H9 (cell line): ENCODE data around the gene MARVELD1. TPM values are rescaled to one million over a fixed set of nuclear protein-coding genes. Genes with fewer than 3 reads are reported as not detected.

Experiments used
- DNase-seq: peaks from one replicate; pipeline ENCODE4 v3.0.0-alpha.2; 2017
- H2AFZ ChIP-seq: one replicate; pipeline ENCODE4 v1.6.1; 2013; ENCODE audit warnings: mild to moderate bottlenecking, low read length, control low read depth, moderate library complexity
- H2AK5ac ChIP-seq: 2 replicates; pipeline ENCODE4 v1.6.1; 2013; ENCODE audit warnings: low read length, control low read depth, mixed read lengths; ENCODE audit not compliant: insufficient read length
- H2BK120ac ChIP-seq: one replicate; pipeline ENCODE4 v1.6.1; 2013; ENCODE audit warnings: low read depth, mild to moderate bottlenecking, low read length, control low read depth, inconsistent platforms; ENCODE audit not compliant: poor library complexity, severe bottlenecking
- H2BK12ac ChIP-seq: 2 replicates; pipeline ENCODE4 v1.6.1; 2013; ENCODE audit warnings: low read length, control low read depth, mixed read lengths, low read depth; ENCODE audit not compliant: insufficient read length
- H2BK15ac ChIP-seq: 2 replicates; pipeline ENCODE4 v1.6.1; 2013; ENCODE audit warnings: low read depth, low read length, control low read depth
- H2BK20ac ChIP-seq: one replicate; pipeline ENCODE4 v1.6.1; 2013; ENCODE audit warnings: low read depth, mild to moderate bottlenecking, low read length, control low read depth, inconsistent platforms; ENCODE audit not compliant: poor library complexity, severe bottlenecking
- H2BK5ac ChIP-seq: 2 replicates; pipeline ENCODE4 v1.6.1; 2013; ENCODE audit warnings: low read length, control low read depth, mixed read lengths; ENCODE audit not compliant: insufficient read length
- H3K14ac ChIP-seq: 2 replicates; pipeline ENCODE4 v1.6.1; 2013; ENCODE audit warnings: low read length, control low read depth; ENCODE audit not compliant: insufficient read depth
- H3K18ac ChIP-seq: 2 replicates; pipeline ENCODE4 v1.6.1; 2013; ENCODE audit warnings: low read depth, mild to moderate bottlenecking, mixed read lengths, low read length, control low read depth; ENCODE audit not compliant: insufficient read length
- H3K23ac ChIP-seq: 2 replicates; pipeline ENCODE4 v1.6.1; 2013; ENCODE audit warnings: low read length, control low read depth, mixed read lengths, low read depth; ENCODE audit not compliant: insufficient read length
- H3K23me2 ChIP-seq: 2 replicates; pipeline ENCODE4 v1.6.1; 2013; ENCODE audit warnings: low read depth, mild to moderate bottlenecking, mixed read lengths, low read length, control low read depth; ENCODE audit not compliant: insufficient read length, poor library complexity, severe bottlenecking
- H3K27ac ChIP-seq: 2 replicates; pipeline ENCODE4 v1.5.1; 2013; ENCODE audit warnings: low read length, control low read depth, mixed read lengths, low read depth; ENCODE audit not compliant: insufficient read length
- H3K27me3 ChIP-seq: 2 replicates; pipeline ENCODE4 v1.6.1; 2013; ENCODE audit warnings: low read length, control low read depth, inconsistent platforms; ENCODE audit not compliant: insufficient read depth
- H3K4ac ChIP-seq: 2 replicates; pipeline ENCODE4 v1.6.1; 2013; ENCODE audit warnings: low read depth, mild to moderate bottlenecking, control low read depth, inconsistent platforms, low read length, moderate library complexity
- H3K4me1 ChIP-seq: 2 replicates; pipeline ENCODE4 v1.6.1; 2013; ENCODE audit warnings: low read length, control low read depth, inconsistent platforms; ENCODE audit not compliant: insufficient read depth
- H3K4me2 ChIP-seq: 2 replicates; pipeline ENCODE4 v1.6.1; 2013; ENCODE audit warnings: low read length, control low read depth, mixed read lengths; ENCODE audit not compliant: insufficient read length, insufficient read depth
- H3K56ac ChIP-seq: 2 replicates; pipeline ENCODE4 v1.6.1; 2013; ENCODE audit warnings: low read depth, mild to moderate bottlenecking, mixed read lengths, low read length, control low read depth; ENCODE audit not compliant: insufficient read length
- H3K79me1 ChIP-seq: 2 replicates; pipeline ENCODE4 v1.6.1; 2013; ENCODE audit warnings: low read depth, mild to moderate bottlenecking, moderate library complexity, low read length, control low read depth, inconsistent platforms; ENCODE audit not compliant: insufficient read depth, poor library complexity, severe bottlenecking
- H3K79me2 ChIP-seq: 2 replicates; pipeline ENCODE4 v1.6.1; 2013; ENCODE audit warnings: low read length, control low read depth, inconsistent platforms; ENCODE audit not compliant: insufficient read depth
- H3K9ac ChIP-seq: 2 replicates; pipeline ENCODE4 v1.6.1; 2013; ENCODE audit warnings: low read length, control low read depth, mixed read lengths; ENCODE audit not compliant: insufficient read length; ENCODE audit errors: extremely low read depth
- H3K9me3 ChIP-seq: one replicate; pipeline ENCODE4 v1.6.1; 2013; ENCODE audit warnings: low read depth, low read length, inconsistent platforms; ENCODE audit not compliant: control insufficient read depth
- H3T11ph ChIP-seq: one replicate; pipeline ENCODE4 v1.6.1; 2013; ENCODE audit warnings: mild to moderate bottlenecking, low read length, control low read depth, inconsistent platforms
- H4K20me1 ChIP-seq: one replicate; pipeline ENCODE4 v1.6.1; 2013; ENCODE audit not compliant: control insufficient read depth, insufficient read length, insufficient read depth
- H4K5ac ChIP-seq: 2 replicates; pipeline ENCODE4 v1.6.1; 2013; ENCODE audit warnings: low read depth, mild to moderate bottlenecking, mixed read lengths, low read length, control low read depth; ENCODE audit not compliant: insufficient read length
- H4K8ac ChIP-seq: replicated peaks from 2 replicates; pipeline ENCODE4 v1.6.1; 2013; ENCODE audit warnings: low read length, control low read depth, mixed read lengths, low read depth; ENCODE audit not compliant: insufficient read length
- H4K91ac ChIP-seq: 2 replicates; pipeline ENCODE4 v1.6.1; 2013; ENCODE audit warnings: low read depth, mild to moderate bottlenecking, moderate library complexity, mixed read lengths, low read length, control low read depth; ENCODE audit not compliant: insufficient read length
- H3K27ac Mint-ChIP-seq, 3 experiments: 2 replicates in 2 of 3; 3 replicates in 1 of 3; pipeline ENCODE4 v1.8.0; 2020 to 2021; ENCODE audit warnings: mixed read lengths in 3 of 3, mild to moderate bottlenecking in 1 of 3, moderate library complexity in 1 of 3
- H3K27me3 Mint-ChIP-seq: 2 replicates; pipeline ENCODE4 v1.8.0; 2021; ENCODE audit warnings: low read depth, mild to moderate bottlenecking, moderate library complexity, mixed read lengths
- H3K36me3 Mint-ChIP-seq, 3 experiments: 2 replicates in 2 of 3; 3 replicates in 1 of 3; pipeline ENCODE4 v1.8.0; 2020 to 2021; ENCODE audit warnings: low read depth in 3 of 3, mixed read lengths in 3 of 3; ENCODE audit not compliant: insufficient read depth in 1 of 3
- H3K4me1 Mint-ChIP-seq, 2 experiments: 2 replicates each; pipeline ENCODE4 v1.8.0; 2020; ENCODE audit warnings: mixed read lengths in 2 of 2
- H3K4me3 Mint-ChIP-seq, 2 experiments: 2 replicates in 1 of 2; 3 replicates in 1 of 2; pipeline ENCODE4 v1.8.0; 2020 to 2021; ENCODE audit warnings: mild to moderate bottlenecking in 2 of 2, mixed read lengths in 2 of 2, moderate library complexity in 1 of 2
- H3K9me3 Mint-ChIP-seq, 2 experiments: 2 replicates in 1 of 2; 3 replicates in 1 of 2; pipeline ENCODE4 v1.8.0; 2020; ENCODE audit warnings: mild to moderate bottlenecking in 2 of 2, mixed read lengths in 2 of 2, moderate library complexity in 1 of 2
- CTCF ChIP-seq: fragments of 200-600 bp; sonication (generic); conservative IDR thresholded peaks from 3 replicates; pipeline ENCODE4 v1.8.0; 2021; ENCODE audit warnings: antibody characterized with exemption, mild to moderate bottlenecking
- WGBS: extraction: QIAGEN DNeasy Blood & Tissue Kit; methylation state at CpG from one replicate; pipeline ENCODE4 v1.1.7; 2013; ENCODE audit warnings: missing lambda C conversion rate, low lambda C conversion rate, mixed read lengths; ENCODE audit not compliant: insufficient read length; ENCODE audit errors: extremely low coverage; 5-methylcytosine and 5-hydroxymethylcytosine counted together
- total RNA-seq: library from RNA; stranded (reverse); gene quantifications from 2 replicates; pipeline ENCODE4 v1.2.1, GENCODE V29; 2021

The MARVELD1 gene
- total RNA-seq, 1 experiment from 2014 or later: 26.7 TPM

GRCh38 chr10:97664282-97664850 lies 49.2 kb upstream of the MARVELD1 start:
- Histone ChIP-seq H3K23ac (no peak overlapping the region), H4K5ac (no peak overlapping the region), H3K4me2 (no peak overlapping the region), H3K9ac (no peak overlapping the region), H2AFZ (no peak overlapping the region), H3K14ac (no peak overlapping the region), H3K9me3 (no peaks in the 10 kb centered on the region), H2BK120ac (no peak overlapping the region), H2BK20ac (no peak overlapping the region), H3K4ac (no peak overlapping the region), H3K27ac (no peak overlapping the region), H4K91ac (no peak overlapping the region), H3T11ph (no peak overlapping the region), H3K56ac (no peak overlapping the region), H2BK12ac (no peak overlapping the region), H3K79me2 (0 out of 2 replicates have a peak, but pooled peaks cover 1% of the 10 kb centered on the region), H2BK15ac (no peak overlapping the region), H3K27me3 (no peaks in the 10 kb centered on the region), H3K23me2 (no peaks in the 10 kb centered on the region), H2BK5ac (no peak overlapping the region), H2AK5ac (no peak overlapping the region), H3K18ac (no peak overlapping the region), H4K8ac (no peak overlapping the region), H3K79me1 (no peaks in the 10 kb centered on the region), H3K4me1 (no peaks in the 10 kb centered on the region), H4K20me1 (no peaks in the 10 kb centered on the region)
- Mint-ChIP-seq H3K27me3 (no peaks in the 10 kb centered on the region), H3K27ac (no peak overlapping the region), H3K4me3 (no peak overlapping the region), H3K4me1 (no peaks in the 10 kb centered on the region), H3K36me3 (peaks cover 23 to 79% (median 65%) of the 10 kb centered on the region in 3 experiments), H3K9me3 (no peaks in the 10 kb centered on the region)
- WGBS: no CpG with 5 or more reads among the region's 1 CpG
- no peak for DNase-seq
- no peak for TF ChIP-seq CTCF
